Germinal center (tissue), 1 donor: Measurements from ENCODE around the gene PCDH19.

ENCODE experiments used
- DNase-seq: peaks from one replicate; pipeline ENCODE4 v3.0.0; 2012; ENCODE audit warnings: mixed read lengths, low spot score

PCDH19 gene

DNA sequence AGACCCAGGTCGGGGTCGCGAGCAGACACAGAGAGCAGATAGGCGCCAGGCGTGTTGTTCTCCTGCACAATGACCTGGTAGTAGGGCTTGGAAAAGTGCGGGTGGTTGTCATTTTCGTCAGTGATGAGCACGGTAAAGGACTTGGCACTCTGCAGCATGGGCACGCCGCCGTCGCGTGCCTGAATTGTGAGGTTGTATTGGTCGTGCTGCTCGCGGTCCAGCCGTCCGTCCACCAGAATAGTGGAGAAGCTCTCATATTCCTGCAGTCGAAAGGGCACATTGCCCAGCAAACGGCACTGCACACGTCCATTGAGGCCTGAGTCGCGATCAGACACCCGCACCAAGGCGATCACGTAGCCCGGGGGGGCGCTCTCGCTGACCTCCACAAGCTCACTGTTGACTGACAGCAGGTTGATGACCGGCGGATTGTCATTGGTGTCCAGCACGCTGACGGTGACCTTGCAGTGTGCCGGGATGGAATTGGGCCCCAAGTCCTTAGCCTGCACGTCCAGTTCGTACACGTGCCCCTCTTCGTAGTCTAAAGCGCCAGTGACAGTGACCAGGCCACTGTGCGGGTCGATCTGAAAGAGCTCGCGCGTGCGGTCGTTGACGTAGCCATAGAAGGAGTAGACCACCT is 2.8 kb downstream of the PCDH19 start:
- no peak for DNase-seq

DNA sequence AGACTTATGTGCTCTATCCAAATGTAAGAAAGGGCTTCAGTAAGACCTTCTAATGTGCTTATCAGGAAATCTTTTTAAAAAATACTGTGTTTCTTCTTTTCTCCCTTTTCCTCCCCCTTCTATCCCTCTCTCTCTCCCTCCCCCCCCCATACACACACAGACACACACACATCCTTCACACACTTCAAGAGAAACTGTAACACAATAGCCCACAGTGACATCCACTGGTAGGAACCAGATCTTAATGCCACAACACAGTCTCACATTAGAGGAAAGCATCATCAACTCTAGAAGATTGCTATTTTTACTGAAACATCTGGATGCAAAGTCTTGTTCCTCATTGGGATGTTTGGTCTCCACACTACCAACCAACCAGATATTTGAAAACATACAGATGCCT is 4.6 kb downstream of the PCDH19 start:
- DNase-seq = no peak

DNA sequence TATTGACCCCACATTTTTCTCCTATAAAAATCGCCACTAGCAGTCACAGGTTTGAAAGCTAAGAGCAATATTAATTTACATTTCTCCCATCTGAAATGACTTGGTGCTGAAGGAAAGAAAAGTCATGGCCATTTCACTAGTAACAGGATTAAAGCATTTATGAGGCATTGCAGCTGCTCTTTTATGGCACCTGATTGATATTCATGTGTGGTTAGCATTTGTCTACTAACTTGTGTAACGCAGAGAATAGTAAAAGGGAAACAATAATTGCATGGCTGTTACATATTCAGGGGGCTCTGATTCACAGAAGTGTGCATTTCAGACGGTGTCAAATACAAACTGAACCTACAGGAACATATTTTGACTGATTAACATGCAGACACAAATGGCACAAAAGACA is 5.2 kb downstream of the PCDH19 start:
- no peak for DNase-seq

DNA sequence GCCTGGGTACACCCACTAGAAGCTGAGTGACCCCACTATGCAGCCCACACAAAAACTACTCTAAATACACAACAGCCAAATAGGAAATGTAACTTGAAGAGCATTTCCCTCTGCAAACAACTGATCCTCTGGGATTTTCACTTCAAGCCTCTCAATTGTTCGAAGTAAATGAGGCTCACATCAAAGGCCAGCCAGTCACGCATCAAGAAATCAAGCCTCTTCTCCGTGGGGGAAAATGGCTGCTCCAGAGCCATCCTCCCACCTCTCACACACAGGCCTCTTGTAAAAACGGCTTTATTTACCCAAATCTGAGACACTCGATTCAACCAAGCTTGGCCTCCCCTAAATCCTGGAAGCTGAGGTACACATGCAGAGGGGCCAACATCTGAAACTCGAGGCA is 14.3 kb downstream of the PCDH19 start:
- DNase-seq = no peak

DNA sequence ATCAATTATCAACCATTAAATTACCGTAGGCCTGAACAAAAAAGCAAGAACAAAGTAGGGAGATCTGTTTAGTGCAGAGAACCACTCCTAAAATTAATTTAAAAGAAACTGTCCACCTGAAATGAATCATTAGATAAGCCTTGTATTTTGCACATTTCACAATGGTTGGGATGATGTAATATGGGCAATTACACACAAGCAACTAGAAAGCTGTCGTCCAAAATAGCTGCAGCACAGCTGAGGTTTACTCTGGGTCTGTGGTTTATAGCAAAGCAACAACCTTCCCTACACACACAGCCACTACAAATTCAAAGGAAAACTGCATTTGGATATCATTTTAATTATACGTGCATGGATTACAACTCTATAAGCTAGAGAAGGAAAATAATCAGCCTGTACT is 28.5 kb downstream of the PCDH19 start:
- no peak for DNase-seq

DNA sequence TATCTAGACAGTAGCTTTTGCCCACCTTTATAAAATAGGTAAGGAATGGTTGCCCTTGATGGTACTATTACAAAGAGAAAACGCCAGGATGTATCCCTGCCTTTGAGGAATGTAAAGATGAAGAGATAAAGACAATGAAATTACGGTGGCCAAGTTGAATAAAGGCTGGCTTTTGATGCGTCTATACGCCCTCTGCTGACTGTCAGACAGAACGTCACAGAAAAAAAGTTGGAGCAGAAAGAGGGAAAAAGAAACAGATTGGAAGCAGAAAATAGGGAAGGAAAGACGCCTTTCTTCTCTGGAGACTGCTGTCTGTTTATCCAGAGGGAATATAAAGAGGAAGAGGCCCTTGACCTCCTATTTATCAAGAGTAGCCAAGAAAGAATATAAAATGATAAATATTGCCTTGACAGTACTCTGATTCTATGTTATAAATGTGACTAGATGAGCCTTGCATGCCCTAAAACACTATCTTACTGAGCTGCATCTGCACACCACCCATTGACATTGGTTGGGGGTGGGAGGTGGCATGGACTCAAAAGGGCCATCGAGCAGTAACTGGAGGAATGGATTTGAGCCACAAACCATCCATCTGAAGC is 30.6 kb downstream of the PCDH19 start:
- peak; percentile 1 for DNase-seq

DNA sequence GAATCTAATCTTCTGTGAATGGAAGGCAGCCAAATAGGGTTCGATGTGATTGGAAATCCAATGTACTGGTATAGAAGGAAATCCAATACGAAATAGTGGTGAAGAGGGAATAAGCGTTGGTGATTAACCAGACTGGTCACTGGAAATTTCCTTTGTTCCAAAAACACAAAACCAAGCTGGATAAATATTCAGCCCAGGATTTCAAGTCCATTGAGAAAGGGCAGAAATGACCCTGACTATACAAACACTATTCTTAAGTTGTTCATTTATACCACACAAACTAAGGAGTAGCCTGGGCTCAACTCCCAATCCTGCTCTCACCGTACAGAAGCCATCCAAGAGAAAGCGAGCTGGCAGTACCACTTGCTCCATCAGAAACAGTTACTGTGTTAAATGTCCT is 32.2 kb downstream of the PCDH19 start:
- DNase-seq = no peak

DNA sequence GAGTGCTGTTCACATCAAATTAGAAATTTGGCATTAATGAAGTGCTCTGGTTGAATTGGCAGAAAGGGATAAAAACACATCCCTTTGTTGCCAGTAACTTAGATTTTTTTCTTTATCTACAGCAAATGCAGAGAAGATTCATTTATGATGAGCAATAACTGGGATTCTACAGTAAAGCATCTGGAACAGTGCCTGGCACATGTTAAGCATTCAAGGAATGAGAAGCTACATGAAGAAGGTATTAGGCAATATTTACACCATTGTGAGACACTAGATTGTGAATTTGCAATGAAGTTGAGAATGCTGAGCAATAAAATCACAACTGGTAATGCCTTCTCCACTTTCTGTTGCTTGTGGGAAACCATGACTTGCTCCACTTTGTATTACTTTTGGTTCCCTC is 33.5 kb downstream of the PCDH19 start:
- no peak for DNase-seq

DNA sequence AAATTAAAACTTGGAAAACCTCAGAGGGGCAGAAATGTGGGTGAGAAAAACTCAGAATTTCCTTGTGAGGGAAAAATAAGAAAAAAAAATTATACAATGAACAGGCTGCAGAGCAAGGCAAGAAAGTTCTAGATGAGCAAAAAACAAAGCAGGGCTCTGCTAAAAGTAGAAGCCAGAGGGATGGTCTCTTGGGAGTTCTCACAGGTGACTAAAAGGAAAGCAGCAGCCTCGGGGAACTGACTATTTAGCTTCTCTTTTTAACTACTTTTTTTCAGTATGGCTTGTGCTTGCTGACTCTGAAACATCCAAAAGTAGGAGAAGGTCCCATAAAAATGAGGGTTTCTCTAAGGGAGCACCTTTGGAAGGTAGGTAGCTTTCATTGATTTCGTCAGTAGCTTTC is 36.4 kb downstream of the PCDH19 start:
- DNase-seq = no peak

DNA sequence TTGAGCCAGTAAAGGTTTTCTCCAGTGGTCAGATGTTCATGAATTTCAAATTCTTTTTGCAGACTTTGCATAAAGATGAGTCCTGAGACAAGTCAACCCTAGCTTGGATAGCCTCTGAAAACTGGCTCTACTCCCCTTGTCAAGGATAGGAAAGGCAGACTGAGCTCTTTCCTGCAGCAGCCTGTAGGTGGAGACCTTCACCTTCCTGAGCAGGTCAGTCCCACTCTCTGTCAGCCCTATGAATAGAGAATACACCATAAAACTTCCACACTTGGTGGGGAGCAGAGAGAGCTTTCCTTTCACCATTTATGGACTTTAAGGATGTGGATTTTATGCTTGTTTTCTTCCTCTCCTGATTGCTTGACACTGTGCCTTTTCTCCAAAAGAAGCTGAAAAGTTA is 41.9 kb downstream of the PCDH19 start:
- peak; percentile 2 for DNase-seq

DNA sequence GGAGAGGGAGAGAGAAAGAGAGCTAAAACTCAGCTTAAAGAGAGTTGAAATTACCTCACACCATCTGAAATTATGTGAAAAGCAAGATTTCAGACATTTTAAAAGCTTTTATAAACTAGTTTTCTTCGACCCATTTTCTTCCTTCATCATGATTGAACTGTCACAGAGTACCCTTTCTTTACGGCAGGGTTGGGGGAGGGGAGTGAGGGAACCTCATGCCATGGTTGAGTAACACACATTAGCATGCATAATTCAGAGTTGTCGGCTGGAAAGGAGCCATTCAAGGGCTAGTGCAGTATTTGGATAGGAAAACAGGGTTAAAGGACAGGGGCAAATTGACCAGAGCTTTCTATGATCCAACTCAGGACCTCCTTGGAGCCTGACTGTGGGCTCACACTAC is 46.2 kb downstream of the PCDH19 start:
- DNase-seq = no peak

DNA sequence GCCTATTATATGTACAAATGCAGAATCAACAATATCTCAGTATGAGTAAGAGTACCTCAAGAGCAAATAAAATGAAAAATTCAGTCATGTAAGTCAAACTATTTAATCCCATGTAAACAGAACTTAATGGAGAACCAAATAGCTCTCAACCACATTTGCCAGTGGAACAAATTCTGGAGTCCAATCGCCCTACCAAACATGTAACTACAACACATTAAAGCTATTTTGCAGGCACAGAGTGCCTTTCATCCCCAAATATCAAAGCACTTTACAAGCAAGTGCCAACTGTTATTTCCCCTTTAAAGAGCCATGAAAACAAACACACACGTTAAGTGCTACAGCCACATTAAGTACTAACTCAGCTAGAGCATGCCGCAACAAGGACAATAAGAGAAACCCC is 51.3 kb downstream of the PCDH19 start:
- DNase-seq = no peak

DNA sequence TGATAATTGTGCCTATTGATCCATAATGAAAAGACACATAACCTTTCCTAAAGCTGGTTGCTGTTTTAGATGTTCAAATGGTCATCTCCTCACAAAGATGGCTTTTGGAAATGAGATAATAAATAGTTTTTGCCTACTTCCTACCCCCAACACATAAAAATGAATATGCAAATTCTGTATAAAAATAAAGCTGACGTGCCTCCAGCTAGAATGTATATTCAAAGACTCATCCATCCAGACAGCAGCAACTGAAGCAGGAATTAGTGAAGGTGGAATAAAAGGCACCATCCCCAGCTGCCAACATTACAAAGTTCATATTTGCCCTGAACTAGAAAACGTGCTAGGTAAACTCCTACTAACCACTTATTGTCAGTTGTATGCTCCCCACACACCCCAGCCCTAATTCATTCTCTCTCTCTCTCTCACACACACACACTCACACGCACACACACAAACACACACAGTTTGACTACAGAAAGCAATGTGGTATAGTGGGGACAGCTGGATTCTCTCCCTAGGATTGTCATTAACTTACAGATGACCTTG is 53.6 kb downstream of the PCDH19 start:
- no peak for DNase-seq

DNA sequence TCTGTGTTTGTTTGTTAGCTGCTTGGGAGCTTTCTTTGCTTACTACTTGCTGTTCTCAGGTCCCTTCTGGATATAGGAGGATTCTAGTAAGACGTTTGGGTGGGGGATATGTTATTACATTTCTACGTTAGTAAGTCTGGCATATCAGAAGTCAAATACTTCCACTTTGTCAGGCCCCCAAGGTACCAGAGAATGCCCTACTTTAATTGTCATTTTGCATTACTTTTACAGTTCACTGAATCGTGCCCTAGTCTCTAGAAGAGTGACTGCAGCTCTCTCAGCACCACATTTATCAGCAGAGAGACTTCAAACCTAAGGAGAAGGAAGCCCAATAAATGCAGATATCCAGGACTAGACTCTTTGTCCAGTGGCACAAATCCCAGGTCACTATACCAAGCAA is 54.4 kb downstream of the PCDH19 start:
- DNase-seq = no peak

DNA sequence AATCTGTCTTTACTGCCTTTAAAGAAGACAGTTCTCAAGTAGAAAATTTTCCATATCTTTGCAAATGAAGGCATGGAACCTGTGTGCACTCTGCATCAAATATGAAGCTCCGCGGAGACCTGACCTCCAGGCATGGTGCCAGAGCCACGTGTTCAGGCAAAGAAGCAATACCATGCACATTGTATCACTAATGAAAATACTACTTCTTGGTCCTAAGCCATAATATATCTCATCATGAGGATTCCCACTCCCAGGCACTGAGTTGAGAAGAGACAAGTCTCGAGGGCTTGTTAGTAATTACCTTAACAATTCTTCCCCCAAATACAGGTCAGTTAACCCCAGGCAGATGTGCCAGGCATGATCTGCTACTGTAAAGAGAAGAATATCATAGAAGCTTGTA is 56.7 kb downstream of the PCDH19 start:
- no peak for DNase-seq

DNA sequence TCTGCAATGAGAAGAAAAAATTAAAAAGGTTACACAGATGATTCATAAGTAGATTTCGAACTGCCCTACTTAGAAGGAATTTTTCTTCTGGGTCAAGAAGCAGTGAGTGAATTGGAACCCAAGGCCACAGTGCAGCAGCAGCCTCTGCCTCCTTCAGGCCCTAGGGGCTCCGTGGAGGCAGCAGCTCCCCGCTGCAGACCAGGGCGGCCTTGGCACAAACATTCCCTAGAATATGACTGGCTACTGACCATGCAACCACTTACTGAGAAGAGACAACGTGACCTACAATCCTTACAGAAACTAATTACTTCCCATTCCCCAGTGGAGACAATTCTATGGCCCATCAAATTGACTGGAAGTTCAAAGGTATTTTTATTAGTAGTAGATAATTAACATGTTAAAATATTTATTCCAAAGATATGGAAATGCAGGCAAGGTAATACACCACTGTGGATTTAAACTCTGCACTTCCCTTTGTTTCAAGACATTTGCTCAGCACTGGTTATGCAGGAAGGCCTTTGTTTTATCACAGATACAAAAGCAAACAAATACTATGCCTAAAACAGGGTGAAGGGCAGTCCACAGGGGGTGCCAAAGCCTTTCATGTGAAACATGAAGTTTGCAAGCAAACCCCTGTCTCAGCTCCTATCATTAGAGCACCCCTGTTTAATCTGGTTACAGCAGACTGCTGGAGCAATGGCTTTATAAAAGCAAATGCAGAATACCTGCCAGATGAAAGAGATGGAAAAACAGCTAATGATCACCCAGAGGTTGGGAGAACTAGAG is 59.2 kb downstream of the PCDH19 start:
- no peak for DNase-seq

DNA sequence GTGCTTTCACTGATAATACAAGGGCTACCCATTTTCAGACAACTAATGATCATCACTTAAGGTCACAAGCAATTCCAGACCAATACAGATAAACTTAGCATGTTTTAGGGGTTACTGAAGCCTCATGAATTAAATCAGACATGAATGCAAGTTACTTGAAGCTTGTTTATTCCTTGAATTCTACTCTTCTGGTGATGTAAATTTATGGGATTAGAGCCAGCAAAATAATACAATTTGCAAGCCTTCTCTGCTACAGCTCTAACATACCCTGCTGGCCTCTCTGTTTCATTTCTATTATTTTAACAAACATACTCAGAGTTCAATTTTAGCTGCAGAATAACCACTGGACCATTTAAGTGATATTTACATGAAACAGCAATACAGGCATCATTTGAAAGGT is 60.7 kb downstream of the PCDH19 start:
- no peak for DNase-seq

DNA sequence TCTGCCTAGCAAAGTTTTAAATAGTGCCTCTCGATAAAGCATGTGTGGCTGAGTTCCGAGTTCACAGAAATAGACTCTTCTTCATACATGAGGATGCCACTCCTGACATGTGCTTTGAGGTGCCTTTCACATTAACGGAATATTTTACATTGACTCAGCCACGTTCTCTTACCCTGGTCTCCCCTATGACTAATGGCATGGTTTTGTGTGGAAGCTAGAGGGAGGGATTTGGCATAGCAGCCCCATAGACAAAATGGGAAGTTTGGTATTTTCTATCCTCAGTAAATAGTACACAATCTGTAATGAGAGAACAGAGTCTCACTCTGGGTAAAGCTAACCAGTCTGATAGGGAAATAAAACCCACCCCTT is 68.9 kb downstream of the PCDH19 start:
- no peak for DNase-seq

DNA sequence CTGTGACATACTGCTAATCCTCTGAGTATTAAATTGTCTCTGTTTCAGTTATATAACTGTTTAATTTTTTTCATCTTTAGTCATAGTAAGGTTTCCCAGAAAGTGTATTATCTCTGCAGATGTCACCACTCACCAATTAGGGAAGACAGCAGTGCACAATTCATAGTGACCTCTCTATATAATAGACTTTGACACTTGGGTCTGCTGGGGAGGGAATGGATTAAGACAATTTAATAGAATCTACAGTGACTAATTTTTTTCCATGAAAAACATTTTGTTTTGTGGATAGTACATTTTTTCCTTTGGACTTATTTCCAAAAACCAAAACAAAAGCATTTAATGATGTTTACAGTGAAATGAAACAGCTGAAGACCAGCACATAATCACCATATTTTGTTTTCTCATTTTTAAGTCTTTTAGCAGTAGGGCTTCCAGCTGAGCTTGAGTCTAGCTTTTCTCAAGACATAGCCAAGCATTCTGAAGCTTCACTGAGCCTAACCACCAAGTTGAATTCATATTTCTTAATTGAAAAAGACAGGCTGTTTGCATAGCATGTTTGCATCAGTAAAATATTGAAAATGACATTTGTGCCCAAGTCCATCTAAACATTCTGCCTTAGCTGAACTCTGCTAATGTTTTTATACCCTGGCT is 69.5 kb downstream of the PCDH19 start:
- no peak for DNase-seq

DNA sequence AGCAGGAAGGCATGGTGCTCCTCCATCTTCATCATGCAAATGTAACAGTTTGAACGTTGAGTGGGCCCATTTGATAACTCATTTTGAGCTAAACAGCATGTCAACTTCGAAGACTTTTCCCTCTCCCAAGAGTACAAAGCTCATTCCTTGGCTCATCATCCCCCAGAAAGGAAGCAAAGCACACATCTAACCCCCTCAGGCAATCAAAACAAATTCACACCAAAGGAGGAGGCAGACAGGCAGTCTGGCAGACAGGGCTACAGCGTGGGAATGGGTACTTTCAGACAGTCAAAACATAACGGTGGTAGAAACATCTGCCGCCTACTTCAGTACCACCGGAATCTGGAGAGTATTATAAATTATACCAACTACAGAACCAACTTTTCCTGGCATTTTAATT is 81.7 kb downstream of the PCDH19 start:
- no peak for DNase-seq

DNA sequence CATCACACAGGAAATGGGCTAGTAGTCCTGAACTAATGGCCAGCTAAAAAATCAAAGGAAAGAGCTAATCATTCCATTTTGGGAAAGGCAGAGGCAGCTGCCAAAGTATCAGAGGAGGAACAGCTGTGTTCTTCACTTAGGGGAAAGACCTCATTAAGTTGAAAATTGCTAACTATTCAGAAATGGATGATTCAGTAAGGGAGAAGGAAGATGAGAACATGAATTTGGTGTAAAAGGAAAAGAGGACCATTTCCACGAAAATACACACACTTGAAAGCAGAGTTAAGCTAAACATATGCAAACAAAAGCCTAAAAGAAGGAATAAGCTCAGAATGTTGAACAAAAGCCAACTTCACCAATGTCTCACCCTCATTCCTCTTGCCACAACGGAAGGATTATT is 90.4 kb downstream of the PCDH19 start:
- DNase-seq = no peak

DNA sequence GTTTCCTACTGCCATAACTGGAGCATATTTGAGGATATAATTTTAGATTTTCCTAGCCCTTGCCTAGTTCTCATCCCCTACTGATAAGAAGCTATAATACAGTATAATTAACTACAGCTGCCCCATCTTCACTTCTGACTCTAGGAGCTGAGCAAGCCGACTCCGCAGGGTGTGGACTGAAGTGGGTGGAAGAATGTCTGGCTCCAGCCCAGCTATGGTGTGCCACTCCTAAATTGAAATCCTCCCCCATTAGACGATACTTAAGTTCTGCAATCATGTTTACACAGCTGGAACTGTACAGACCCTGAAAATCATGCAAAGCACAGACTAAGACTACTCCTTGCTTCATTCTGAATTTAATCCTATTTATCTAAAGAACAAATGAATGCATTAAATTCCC is 93.1 kb downstream of the PCDH19 start:
- DNase-seq = no peak

DNA sequence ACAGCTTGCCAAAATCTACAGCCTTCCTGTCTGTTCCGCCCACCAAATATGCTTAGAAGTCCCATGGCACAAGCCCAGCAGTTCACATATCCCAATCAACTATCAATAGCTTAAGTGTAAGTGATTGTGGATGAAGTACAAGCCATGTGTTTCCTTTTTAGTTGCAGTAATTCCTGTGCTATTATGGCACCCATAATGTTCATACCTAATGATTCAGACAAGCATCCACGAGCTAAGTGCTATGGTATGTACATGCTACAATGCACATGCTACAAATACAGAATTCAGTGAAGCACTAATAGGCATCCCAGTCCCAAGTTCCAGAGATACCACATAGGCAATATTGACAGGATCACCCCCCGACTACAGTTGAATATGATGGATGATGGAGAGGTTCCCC is 94.5 kb downstream of the PCDH19 start:
- DNase-seq = no peak
